GM19395 (cell line): ENCODE measurements around the gene LRRC26.

ENCODE experiments used
- ATAC-seq: cut with Tn5 transposase; IDR thresholded peaks from one replicate; pipeline ENCODE4 v1.9.1; 2021; ENCODE audit warnings: mild to moderate bottlenecking, moderate library complexity; ENCODE audit not compliant: unreplicated experiment

The LRRC26 gene

GRCh38 chr9:137169896-137170358 is at the start of gene LRRC26:
Gene LRRC26 (minus strand): TSS chr9:137170051. CDS start chr9:137169943, 108 bp downstream.
- ATAC-seq, result no peak

GRCh38 chr9:137218754-137219271 is 49.0 kb upstream of the LRRC26 start:
- ATAC-seq, result no peak

- no peak for ATAC-seq
Measured at GRCh38 chr9:137218212-137218753, 48.4 kb upstream of the LRRC26 start.

GRCh38 chr9:137217276-137218211 is 47.7 kb upstream of the LRRC26 start:
- ATAC-seq, result no peak

- no peak for ATAC-seq
Measured at GRCh38 chr9:137216188-137216965, 46.5 kb upstream of the LRRC26 start.

- ATAC-seq, result no peak
Measured at GRCh38 chr9:137215196-137215986, 45.5 kb upstream of the LRRC26 start.

GRCh38 chr9:137214620-137215019 is 44.8 kb upstream of the LRRC26 start:
- no peak for ATAC-seq

GRCh38 chr9:137213160-137214060 is 43.6 kb upstream of the LRRC26 start:
- no peak for ATAC-seq

GRCh38 chr9:137212520-137212919 is 42.7 kb upstream of the LRRC26 start:
- ATAC-seq, result no peak

GRCh38 chr9:137211532-137211931 is 41.7 kb upstream of the LRRC26 start:
- ATAC-seq, result no peak

- ATAC-seq, result no peak
Measured at GRCh38 chr9:137206602-137207001, 36.8 kb upstream of the LRRC26 start.

GRCh38 chr9:137205126-137206069 is 35.5 kb upstream of the LRRC26 start, which contains the start of the genes NDOR1 and TMEM203:
Gene NDOR1 (plus strand): TSS chr9:137205700. CDS start chr9:137205778, 78 bp downstream.
Gene TMEM203 (minus strand): TSS chr9:137205648. CDS start chr9:137205414, 234 bp downstream.
- ATAC-seq, result peak; percentile 52

- no peak for ATAC-seq
Measured at GRCh38 chr9:137204731-137205125, 34.9 kb upstream of the LRRC26 start.

GRCh38 chr9:137202966-137203365 is 33.1 kb upstream of the LRRC26 start:
- ATAC-seq, result no peak

- no peak for ATAC-seq
Measured at GRCh38 chr9:137201205-137201868, 31.5 kb upstream of the LRRC26 start.

GRCh38 chr9:137200311-137201204 is 30.7 kb upstream of the LRRC26 start, which contains the start of gene TPRN:
Gene TPRN (minus strand): TSS chr9:137200741. CDS start chr9:137200711, 30 bp downstream.
- ATAC-seq, result peak; percentile 87
